Activated CD8-positive, alpha-beta memory T cell treated with anti-CD3 and anti-CD28 coated beads, Interleukin-2, amount 50 U/mL, for 24 hours (primary cell): ENCODE data around the gene CD81.

Experiments used
- DNase-seq: peaks from one replicate; pipeline ENCODE4 v3.0.0-alpha.2; 2020; ENCODE audit errors: extremely low read depth

Gene CD81

DNA sequence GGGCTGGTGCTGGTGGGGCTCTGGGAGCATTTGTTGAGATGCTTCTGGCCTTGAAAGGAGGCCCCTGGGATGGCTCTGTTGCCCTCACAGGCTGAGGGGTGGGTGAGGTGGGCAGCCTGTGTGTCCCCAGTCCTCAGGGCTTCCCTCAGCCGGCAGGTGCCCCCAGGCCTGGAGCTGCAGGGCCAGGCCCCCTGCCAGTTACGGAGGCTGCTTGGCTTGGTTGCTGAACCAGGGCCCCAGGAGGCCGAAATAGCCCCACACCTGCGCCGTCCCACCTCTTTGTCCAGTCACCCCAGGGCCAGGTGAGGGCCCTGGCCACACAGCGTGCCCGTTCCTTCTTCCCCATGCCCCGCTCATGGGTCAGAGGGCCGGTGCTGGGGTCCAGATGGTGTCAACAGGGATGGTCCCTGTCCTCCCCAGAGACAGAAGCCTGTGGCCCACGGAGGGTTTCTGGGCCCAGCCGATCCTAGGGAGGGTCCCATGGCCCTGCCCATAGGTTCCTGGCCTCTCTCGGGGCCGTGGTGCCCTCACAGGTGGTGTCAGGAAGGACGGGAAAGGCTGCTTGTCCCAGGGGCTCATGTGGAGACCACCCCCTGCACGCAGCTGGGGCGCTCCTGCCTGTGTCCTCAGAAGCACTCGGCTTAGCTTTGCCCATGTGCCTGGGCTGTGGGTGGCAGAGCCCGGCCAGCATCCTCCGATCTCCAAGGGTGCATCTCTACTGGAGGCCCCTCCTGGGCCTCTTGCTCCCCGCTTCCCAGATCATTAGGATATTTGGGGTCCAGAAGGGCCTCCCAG, 14.3 kb downstream of the CD81 start:
- DNase-seq, result no peak

DNA sequence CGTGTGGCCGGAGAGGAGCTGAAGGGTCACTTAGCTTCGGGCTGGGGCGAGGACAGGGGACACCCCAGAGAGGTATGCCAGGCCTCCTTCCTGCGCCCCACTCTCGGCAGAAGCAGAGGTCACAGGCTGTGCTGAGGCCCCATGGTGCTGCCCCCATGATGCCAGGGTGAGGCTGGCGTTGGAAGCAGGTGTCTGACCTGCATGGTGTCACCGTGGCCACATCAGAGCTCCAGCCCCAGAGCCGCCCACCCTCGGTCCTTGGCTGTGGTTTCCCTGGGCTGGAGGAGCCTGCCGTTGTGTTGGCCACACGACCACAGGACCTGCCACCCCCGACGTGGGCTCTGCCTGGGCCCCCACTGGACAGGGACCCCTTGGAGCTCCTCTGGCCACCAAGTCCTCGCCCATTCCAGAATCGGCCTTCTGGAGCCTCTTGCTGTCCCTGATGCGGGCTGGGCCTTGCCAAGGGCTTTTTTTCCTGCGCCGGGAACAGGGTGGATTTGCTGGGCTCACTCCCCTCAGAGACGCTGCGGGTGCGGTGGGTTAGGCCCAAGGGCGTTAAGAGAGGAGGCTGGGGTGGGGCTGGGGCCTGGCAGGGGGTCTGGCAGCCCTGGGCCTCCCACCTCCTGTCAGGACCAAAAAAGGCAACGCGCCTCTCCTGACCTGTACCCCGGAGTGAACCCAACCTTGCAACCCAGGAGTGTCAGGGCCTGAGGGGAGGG, 15.3 kb downstream of the CD81 start:
- no peak for DNase-seq

DNA sequence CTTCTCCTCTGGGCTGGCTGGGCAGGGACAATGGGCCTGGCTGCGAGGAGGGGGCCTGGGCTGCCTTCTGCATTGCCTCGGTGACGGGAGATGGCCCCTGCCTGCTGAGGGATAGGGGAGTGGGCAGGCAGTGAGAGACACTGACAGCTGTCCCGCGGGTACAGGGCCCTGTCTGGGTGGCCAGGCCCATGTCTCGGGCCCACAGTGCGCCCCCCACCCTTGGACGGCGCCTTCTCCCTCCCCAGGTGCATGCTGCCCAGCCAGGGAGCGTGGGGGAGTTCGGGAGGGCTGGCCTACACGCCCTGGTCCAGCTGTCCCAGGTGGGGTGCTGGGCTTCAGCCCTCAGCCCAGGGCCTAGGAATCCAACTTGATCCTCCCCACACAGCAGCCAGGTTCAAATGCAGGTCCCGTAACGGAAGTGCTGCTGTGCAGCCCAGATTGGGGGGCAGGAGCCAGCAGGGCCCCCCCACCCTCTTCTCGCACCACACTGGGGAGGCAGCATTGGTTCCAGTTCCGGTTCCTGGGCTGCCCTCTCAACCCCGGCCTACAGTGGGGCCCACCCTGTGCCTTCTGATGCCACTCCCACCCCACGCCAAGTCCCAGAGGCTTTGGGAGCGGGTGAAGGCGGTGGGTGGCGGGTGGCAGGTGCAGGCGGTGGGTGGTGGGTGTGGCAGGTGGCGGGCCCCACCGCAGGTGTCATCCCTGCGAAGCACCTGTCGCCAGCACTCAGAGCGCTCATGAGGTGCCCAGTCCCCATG, 16.2 kb downstream of the CD81 start:
- DNase-seq, result no peak

DNA sequence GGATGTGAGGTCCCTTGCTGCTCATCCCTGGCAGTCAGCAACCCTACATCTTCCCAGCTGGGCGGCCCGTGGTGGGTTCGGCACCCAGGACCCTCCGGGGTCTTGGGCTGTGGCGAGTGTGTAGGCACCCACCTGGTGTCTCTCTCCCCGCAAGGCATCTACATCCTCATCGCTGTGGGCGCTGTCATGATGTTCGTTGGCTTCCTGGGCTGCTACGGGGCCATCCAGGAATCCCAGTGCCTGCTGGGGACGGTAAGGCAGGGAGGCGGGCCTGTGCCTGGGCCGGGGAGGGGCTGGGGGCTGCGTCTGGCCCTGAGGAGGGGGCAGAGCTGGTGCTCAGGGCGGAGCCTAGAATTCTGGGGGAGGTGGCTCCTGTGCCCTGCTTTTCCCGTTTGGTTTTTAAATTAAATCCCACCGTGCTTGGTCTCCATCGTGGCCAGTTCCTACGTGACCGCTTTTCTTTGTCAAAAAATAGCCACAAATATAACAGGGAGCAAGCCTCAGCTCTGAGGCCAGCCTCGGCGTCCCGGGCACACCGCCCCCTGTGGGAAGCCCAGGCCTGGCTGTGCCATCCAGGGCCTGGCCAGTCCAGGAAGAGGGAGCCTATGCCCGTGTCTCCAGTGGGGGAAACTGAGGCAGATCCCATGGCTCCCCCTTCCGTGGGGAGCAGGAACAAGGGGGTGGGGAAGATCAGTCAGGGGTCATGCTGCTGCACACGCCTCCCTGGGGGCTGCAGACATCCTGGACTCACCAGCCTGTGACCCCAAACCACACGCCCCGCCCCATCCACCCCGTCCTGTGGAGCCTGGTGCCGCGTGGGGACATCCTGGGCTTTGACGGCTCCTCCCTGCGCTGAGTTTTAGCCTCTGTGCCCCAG, 17.1 kb downstream of the CD81 start:
- DNase-seq, result no peak

DNA sequence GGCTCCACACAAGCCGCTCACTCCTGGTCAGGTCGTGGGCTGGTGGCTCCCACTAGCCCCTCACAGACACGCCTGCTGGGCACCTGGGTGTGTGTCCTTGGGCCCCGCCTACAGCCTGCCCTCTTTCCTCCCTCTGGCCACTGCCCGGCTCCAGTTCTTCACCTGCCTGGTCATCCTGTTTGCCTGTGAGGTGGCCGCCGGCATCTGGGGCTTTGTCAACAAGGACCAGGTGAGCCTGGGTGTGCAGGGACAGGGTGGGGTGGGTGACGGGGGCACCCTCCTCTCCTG, 17.7 kb downstream of the CD81 start:
- no peak for DNase-seq

DNA sequence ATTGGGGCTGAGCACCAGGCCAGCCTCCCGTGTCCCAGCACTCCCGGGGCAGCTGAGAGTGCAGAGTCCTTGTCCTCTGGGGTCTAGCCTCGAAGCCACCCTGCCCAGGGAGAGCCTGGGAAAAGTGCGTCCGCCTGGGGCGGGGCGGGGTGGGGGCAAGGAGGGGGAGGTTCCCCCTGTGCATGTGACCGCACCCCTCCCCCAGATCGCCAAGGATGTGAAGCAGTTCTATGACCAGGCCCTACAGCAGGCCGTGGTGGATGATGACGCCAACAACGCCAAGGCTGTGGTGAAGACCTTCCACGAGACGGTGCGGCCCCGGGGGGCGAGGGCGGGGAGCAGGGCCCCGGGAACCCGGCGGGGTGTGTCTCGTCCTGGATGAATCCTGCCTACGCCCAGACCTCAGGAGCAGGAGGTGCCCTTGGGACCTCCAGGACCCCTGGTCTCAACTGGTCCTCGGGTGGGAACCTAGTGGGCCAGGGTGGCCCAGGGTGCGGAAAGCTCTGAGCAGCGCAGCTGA, 18.2 kb downstream of the CD81 start:
- DNase-seq, result no peak

DNA sequence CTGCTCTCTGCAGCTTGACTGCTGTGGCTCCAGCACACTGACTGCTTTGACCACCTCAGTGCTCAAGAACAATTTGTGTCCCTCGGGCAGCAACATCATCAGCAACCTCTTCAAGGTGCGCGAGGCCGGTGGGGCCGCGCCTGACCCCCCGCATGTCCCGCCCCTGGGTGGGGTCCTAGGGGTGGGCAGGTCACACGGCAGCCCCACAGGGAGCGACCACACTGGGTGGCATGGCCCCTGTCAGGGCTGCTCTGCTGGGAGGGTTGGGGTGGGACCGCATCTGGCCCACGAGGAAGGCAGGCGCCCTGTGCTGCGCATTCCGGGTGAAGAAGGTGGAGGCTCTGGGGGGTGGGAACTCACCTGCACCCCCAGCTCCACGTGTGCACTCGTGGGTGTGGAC, 18.7 kb downstream of the CD81 start:
- no peak for DNase-seq

DNA sequence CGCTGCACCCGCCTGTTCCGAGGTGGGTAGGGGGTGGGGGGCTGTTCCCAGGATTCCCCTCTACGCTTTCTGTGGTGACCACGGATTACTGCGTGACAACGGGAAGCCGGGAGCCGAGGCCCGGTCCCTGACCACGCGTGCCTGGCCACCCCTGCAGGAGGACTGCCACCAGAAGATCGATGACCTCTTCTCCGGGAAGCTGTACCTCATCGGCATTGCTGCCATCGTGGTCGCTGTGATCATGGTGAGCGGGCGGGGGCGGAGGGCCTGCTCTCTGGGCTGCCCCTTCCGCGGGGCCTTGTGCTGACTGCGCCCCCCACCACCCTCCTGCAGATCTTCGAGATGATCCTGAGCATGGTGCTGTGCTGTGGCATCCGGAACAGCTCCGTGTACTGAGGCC, 19.4 kb downstream of the CD81 start:
- DNase-seq, result no peak

DNA sequence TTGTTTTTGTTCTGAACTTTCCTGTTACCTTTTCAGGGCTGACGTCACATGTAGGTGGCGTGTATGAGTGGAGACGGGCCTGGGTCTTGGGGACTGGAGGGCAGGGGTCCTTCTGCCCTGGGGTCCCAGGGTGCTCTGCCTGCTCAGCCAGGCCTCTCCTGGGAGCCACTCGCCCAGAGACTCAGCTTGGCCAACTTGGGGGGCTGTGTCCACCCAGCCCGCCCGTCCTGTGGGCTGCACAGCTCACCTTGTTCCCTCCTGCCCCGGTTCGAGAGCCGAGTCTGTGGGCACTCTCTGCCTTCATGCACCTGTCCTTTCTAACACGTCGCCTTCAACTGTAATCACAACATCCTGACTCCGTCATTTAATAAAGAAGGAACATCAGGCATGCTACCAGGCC, 19.9 kb downstream of the CD81 start:
- no peak for DNase-seq

DNA sequence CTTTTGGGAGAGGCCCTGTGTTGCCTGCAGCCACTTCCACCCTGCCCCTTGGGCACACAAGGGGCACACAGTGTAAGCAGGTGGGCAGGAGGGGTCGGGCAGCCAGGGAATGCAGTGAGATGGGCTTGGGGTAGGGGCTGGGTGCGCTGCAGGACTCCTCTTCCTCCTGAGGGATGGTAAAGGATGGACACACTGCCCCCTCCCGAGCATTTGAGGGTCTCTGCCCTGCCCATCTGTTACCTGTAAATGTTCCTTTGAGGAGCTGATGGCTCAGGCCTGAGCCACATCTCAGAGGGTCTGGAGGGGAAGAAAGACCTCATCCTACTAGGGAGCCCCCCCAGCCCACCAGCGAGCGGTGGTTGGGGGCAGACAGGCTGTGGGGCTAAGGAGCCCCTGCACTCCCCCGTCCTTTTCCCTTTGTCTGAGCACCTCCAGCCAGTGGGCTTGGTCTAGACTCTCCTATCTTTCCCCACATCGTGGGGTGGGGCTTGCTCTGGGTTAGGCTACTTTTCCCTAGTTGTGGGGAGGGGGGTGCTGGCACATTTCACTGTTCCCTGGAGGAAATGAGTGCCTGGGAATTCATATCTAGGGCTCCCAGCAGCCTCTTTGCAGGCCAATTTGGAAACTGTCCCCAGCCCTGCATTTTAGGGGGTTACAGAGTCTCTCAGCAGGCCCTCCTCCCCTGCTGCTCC, 21.7 kb downstream of the CD81 start:
- DNase-seq, result no peak

DNA sequence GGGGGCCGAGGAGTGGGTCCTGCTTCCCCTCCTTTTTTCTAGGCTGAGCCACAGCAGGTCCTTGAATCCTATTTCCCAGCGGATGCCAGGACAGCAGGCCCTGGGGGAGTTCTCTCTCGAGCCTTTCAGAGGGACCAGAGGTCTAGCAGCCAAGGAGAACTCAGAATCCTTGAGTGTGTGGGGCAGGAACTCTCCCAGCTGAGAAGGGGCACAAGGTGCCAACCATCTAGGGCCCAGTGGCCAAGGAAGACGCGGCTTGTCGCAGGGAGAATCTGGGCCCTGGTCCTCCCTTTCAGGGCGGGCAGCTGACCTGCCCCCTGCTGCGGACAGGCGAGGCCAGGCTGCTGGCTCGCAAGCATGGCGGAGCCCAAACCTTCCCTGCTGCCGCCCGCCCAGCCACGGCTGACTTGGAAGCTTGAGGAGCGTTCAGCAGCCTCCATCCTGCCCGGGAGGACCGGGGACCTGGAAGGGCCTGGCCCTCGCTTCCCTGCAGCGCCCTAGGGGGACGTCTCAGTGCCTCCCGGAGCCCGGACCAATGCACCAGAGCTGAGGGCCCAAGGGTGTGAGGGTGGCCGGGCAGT, 22.5 kb downstream of the CD81 start:
- DNase-seq, result no peak

DNA sequence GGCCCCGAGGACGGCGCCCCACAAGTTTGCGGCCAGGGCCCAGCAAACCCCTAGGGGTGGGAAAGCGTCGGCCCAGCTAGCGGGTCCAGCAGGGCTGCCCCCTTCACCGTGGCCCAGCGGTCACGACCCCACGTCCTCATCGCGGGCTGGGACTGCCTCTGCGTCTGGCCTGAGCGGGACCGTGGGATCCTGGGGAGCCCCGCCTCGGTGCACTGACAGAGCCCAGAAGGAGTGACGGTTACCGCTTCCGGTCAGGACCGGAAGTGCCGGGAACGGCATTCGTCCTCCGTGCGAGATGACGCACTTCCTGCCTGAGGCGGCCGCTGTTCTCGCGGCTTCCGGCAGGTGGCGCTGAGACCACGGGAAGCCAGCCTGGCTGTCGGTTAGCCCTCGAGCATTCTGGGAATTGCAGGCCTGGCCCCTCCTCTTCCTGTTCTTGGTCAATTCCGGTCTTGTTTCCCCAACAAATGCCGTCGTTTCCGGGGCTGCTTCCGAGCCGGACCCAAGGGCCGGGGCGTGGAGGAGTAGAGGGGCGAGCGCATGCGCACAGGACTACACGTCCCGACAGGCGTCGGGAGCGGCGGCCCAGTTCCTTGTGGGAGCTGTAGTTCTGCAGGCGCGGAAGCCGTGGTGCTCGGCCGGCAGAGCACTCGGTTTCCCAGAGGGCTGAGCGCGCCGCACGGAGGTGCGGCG, 23.1 kb downstream of the CD81 start, which contains the start of gene TSSC4:
Gene TSSC4 (plus strand): TSS at position 682 of the 693 bp plus-strand sequence. CDS start 1,884 bp downstream, outside the sequence.
- peak; percentile 97 for DNase-seq

DNA sequence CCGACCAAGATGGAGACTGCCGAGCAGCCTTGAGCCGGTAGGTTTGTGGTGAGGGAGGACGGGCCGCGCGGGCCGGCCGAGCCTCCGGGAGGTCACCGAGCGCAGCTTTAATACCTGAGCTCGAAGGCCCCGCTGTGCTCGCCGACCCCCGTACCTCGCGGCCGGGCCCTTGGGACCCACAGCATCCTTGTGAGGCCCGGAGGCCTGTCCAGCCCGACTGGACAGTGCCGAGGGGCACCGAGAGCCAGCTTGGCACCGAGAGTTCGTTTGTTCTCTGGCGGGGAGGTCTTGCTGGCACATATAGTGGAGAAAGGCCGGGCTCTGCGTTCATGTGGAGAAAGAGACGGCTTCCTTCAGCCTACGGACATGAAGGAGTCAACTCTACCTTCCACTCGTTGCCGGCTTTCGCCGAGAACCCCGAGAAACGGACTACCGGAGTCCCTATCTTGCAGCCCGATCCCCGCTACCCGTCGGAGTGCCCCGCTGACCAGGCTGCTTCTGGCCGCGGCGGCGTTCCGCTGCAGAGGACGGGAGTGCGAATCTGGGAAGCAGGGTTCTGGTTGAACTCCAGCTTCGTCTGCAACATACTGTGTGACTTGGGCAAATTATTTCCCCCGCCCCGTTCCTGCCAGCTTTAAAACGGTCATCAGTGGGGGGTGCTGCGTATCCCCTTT, 23.8 kb downstream of the CD81 start:
- DNase-seq, result no peak

DNA sequence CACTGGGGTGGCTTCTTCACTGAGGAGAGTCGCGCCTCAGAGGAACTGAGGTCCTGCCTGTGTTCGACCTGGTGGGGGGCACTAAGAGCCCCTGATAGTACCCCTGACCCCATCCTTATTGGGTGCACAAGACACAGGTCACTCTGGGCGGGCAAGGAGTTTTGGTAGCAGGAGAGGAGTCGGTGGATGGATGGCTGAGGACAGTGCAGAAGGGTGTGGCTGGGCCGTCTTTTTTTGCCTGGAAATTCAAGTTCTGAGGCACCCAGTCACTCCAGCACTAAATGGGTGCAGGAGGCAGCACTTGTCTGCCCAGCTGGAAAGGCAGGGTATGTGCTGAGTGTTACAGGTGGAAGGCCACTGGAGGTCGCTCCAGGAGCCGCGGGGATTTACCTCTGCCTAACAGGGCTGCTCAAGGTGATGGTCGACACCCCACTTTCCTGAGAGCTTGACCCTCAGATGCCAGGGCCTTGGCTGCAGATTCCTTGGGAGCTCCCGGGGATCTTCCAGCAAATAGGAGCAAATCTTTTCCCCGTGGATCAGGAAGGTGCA, 24.4 kb downstream of the CD81 start:
- no peak for DNase-seq

DNA sequence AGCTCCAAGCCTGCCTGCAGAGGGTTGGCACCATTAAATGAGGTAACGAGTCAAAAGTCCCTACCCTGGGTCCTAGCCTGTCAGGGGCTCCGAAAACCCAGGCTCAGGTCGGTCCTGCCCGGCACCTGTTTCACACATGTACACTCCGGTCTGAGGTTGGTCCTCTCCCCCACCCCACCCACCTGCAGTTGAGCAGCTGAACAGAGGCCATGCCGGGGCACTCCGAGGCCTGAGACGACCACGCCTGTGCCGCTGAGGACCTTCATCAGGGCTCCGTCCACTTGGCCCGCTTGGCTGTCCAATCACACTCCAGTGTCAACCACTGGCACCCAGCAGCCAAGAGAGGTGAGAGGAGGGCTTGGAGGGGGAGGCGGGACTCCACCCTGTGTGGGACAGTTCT, 25.0 kb downstream of the CD81 start:
- no peak for DNase-seq

DNA sequence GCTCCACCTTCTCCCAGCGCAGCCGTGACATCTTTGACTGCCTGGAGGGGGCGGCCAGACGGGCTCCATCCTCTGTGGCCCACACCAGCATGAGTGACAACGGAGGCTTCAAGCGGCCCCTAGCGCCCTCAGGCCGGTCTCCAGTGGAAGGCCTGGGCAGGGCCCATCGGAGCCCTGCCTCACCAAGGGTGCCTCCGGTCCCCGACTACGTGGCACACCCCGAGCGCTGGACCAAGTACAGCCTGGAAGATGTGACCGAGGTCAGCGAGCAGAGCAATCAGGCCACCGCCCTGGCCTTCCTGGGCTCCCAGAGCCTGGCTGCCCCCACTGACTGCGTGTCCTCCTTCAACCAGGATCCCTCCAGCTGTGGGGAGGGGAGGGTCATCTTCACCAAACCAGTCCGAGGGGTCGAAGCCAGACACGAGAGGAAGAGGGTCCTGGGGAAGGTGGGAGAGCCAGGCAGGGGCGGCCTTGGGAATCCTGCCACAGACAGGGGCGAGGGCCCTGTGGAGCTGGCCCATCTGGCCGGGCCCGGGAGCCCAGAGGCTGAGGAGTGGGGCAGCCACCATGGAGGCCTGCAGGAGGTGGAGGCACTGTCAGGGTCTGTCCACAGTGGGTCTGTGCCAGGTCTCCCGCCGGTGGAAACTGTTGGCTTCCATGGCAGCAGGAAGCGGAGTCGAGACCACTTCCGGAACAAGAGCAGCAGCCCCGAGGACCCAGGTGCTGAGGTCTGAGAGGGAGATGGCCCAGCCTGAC, 26.0 kb downstream of the CD81 start:
- no peak for DNase-seq

DNA sequence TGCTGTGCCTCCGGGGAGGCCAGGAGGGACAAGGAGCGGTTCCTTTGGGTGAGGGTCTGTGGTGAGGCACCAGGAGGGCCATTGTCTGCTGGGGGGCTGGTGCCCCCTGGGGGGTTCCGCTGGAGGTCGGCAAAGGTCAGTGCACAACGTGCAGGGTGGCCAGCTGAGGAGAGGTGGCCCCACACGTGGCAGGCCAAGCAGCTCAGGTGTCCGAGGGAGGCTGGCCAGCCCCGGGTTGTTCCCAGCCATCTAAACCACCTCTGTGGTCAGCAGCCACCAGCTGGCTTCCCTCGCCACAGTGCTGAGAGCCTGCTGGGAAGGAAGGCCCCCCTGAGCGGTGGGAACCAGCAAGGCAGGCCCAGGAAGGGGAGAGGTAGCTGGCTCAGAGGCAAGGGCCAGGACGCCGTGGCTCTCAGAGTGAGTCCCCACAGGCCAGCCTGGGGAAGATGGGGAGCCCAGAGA, 27.7 kb downstream of the CD81 start:
- no peak for DNase-seq

DNA sequence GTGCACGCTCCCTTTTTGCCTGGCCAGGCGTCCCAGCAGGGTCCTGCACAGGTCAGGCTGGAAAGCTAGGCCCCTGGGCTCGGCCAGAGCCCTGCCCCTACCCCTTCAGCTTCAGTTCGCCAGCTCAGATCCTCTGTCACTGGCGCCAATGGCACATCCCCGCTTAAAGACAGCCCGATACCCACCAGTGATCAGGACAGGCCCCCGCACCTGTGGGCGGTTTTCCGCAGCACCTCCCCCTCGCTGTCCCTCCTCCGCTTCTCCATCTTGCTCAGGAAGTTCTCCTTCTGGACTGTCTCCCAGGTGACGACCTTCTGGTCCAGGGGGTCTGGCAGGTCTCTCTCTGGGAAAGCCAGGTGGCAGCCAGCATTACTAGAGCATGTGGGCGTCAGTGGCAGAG, 29.3 kb downstream of the CD81 start:
- no peak for DNase-seq
